Cardiac muscle cell (in vitro differentiated cells and primary cell): Measurements from ENCODE around the gene ZIC5. TPM values are rescaled to one million over a fixed set of nuclear protein-coding genes. Genes with fewer than 3 reads are reported as not detected.

ENCODE experiments used
- DNase-seq, 2 donors: peaks; one replicate each; pipeline versions ENCODE4 v3.0.0 to v3.0.0-alpha.2; 2010 to 2017; ENCODE audit warnings: low read depth in 1 of 2, low spot score in 1 of 2
- H3K27ac ChIP-seq: fragments of 200-600 bp; sonication (generic); 2 replicates; pipeline ENCODE4 v1.5.1; 2016
- H3K27me3 ChIP-seq: fragments of 200-600 bp; sonication (generic); 2 replicates; pipeline ENCODE4 v1.6.0; 2016; ENCODE audit warnings: control low read depth
- H3K36me3 ChIP-seq: fragments of 200-600 bp; sonication (generic); 2 replicates; pipeline ENCODE4 v1.5.1; 2016; ENCODE audit warnings: control low read depth
- H3K4me1 ChIP-seq: fragments of 200-600 bp; sonication (generic); 2 replicates; pipeline ENCODE4 v1.8.1; 2017; ENCODE audit warnings: low read depth, mild to moderate bottlenecking, mixed run types
- H3K4me3 ChIP-seq: fragments of 200-600 bp; sonication (generic); 2 replicates; pipeline ENCODE4 v1.5.1; 2016; ENCODE audit warnings: mild to moderate bottlenecking
- H3K9me3 ChIP-seq: fragments of 200-600 bp; sonication (generic); 2 replicates; pipeline ENCODE4 v1.5.1; 2017; ENCODE audit warnings: low read depth, mild to moderate bottlenecking, control low read depth
- polyA plus RNA-seq: library from polyadenylated mRNA; unstranded; fragments of >200 nt; fragmentation: Nextera tagmentation; extraction: Ambion mirVana; gene quantifications from 2 replicates; pipeline ENCODE4 v1.2.1, GENCODE V29; 2016
- total RNA-seq: library from RNA; depleted of rRNA; stranded (reverse); fragments of >200 nt; gene quantifications from 2 replicates; pipeline ENCODE4 v1.2.3, GENCODE V29; 2016
- TF ChIP-seq, protein P1 (sequence below): IDR thresholded peaks from 2 replicates; pipeline ENCODE4 v1.5.1; 2012; ENCODE audit warnings: low read depth, mild to moderate bottlenecking, low read length

ZIC5 gene
- total and polyA plus RNA-seq, 2 experiments from 2014 or later: 0.22 to 0.69 TPM

DNA sequence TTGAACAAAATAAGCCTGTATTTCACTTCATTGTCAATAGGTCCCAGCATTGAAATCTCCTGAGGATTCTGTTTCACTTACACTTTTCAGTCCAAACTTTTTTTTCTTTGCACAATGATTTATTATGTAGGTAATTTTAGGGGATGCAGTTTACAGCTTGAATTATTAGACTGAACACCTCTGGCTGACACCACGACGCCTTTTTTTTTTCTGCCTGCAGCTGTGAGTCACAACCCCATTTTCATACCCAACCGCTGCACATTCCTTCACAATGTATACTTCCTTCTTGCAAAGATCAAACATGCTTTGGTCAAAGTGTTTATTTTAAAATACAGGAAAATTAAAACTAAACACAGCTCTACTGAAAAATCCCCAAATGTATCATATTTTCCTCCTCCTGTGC lies 21.4 kb upstream of the ZIC5 start:
- no peaks in the 10 kb centered on the region for H3K4me1 ChIP-seq
- no peak for DNase-seq
- no peaks in the 10 kb centered on the region for H3K36me3 ChIP-seq
- no peak overlapping the region for H3K4me3 ChIP-seq
- no peak overlapping the region for H3K27ac ChIP-seq
- TF ChIP-seq, protein P1, sequence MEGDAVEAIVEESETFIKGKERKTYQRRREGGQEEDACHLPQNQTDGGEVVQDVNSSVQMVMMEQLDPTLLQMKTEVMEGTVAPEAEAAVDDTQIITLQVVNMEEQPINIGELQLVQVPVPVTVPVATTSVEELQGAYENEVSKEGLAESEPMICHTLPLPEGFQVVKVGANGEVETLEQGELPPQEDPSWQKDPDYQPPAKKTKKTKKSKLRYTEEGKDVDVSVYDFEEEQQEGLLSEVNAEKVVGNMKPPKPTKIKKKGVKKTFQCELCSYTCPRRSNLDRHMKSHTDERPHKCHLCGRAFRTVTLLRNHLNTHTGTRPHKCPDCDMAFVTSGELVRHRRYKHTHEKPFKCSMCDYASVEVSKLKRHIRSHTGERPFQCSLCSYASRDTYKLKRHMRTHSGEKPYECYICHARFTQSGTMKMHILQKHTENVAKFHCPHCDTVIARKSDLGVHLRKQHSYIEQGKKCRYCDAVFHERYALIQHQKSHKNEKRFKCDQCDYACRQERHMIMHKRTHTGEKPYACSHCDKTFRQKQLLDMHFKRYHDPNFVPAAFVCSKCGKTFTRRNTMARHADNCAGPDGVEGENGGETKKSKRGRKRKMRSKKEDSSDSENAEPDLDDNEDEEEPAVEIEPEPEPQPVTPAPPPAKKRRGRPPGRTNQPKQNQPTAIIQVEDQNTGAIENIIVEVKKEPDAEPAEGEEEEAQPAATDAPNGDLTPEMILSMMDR: no peak
- no peaks in the 10 kb centered on the region for H3K9me3 ChIP-seq
- peaks cover 100% of the 10 kb centered on the region for H3K27me3 ChIP-seq

DNA sequence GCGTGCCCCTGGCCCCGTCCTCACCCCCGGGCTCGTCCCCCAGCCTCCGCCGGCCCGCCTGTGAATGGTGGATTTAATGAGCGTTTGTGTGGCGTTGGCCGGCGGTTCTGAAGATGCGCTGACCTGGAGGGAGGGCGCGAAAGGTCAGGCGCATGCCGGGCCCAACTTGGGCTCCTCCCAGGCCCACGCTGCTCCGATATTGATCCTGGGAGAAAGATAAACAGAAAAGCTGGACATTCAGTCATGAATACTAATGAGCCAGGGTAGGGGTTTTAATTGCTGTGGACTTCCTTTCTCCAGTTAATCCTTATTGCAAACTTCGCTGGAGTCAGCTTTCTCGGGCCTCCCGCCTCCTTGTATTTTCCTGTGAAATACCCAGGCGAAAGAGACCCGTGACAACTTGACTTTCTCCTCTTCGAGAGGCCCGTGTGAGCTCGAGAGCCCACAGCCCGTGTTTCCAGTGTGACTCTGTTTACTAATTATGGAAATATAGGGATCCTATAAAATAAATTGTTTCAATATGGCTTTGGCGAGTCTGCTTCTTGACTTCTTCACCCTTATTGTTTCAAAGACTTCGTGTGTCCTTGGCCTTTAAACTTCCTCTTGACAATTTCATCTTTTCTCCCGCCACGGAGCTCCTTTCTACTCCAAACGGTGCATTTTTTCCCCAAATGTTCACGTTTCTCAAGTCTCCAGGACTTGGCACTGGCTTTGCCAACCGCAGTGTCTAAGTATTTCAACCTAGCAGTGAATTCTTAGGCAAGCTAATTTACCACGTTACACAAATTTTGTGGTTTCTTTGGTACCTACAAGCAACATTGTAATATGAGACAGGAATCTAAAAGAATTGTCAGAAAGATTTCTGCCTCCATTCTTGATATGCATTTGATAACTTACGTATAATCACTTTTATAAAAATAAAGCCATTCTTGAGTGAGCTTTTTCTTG lies 20.5 kb upstream of the ZIC5 start:
- H3K4me3 ChIP-seq: no peak overlapping the region
- H3K27ac ChIP-seq: no peak overlapping the region
- TF ChIP-seq, protein P1: no peak
- DNase-seq: no peak
- no peaks in the 10 kb centered on the region for H3K4me1 ChIP-seq
- no peaks in the 10 kb centered on the region for H3K36me3 ChIP-seq
- H3K27me3 ChIP-seq: peaks cover 100% of the 10 kb centered on the region
- H3K9me3 ChIP-seq: no peaks in the 10 kb centered on the region

DNA sequence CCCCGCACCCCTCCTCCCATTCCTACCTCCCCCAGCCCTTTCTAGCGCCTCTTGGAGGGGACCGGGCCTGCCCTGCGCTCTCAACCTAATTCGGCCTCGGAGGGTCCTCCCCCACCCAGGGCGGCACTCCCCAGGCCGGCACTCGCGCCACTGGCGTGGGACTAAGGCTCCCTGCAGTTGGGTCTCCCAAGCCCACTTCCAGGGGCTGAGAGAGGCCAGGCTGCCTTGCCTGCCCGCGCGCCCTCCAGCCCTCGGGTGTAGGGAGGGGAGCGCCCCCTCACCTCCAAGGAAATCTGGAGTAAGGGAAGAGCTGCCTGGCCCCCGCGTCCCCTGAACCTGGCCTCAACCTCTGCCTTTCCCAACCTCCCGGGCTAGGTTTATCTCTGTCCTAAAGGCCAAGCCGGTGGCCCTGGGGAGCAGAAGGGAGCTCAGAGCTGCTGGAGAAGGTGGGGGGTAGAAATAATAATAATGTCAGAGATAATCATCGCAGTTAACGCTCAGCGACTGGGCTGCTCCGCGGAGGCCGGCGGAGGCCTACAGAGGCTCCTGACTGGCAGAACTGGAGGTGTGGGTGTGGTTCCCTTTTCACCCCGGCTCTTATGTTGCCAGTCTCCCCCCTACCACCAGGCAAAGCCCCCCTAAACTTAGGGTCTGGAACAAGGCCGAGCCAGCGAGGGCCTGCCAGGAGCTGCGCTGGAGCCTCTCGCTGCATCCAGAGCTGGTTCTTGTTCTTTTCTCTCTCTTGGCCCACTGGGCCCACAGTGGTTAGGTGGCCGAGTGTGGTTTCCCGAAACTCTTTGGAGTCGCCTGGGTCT lies 19.7 kb upstream of the ZIC5 start:
- Histone ChIP-seq H3K4me1 (no peaks in the 10 kb centered on the region), H3K4me3 (no peak overlapping the region), H3K27ac (no peak overlapping the region), H3K27me3 (peaks cover 100% of the 10 kb centered on the region), H3K9me3 (no peaks in the 10 kb centered on the region), H3K36me3 (no peaks in the 10 kb centered on the region)
- no peak for DNase-seq
- TF ChIP-seq, protein P1: no peak

DNA sequence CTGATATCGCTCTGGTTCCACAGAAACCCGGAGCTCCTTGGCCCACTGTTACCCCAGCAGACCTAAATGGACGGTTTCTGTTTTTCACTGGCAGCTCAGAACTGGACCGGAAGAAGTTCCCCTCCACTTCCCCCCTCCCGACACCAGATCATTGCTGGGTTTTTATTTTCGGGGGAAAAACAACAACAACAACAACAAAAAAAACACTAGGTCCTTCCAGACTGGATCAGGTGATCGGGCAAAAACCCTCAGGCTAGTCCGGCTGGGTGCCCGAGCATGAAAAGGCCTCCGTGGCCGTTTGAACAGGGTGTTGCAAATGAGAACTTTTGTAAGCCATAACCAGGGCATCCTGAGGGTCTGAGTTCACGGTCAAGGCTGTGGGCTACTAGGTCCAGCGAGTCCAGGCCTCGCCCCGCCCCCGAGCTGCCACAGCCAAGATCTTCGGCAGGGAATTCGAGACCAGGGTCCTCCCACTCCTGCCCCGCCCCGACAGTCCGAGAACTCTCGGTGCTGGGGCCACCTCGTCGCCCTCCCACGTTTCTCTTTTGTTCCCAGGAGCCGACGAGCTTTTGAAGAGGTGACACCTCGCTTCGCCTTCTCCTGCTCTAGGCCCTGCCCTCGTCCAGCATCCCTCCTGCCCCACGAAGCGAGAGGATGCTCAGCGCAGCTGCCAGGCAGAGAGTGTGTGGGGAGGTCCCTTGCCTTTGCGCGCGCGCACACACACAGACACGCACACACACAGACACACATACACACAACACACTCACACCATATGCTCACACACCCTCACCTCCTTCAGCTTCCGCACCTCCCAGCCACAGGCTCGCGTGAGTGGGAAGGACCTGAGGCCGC lies 18.8 kb upstream of the ZIC5 start:
- no peak for DNase-seq
- Histone ChIP-seq H3K4me3 (no peak overlapping the region), H3K9me3 (no peaks in the 10 kb centered on the region), H3K27ac (no peak overlapping the region), H3K27me3 (peaks cover 100% of the 10 kb centered on the region), H3K36me3 (no peaks in the 10 kb centered on the region), H3K4me1 (no peaks in the 10 kb centered on the region)
- TF ChIP-seq, protein P1: no peak
